Measurements from ENCODE around the gene RARRES2. TPM values are rescaled to one million over a fixed set of nuclear protein-coding genes. Genes with fewer than 3 reads are reported as not detected.
"Not testable (repeated sequence)": the region's sequence is repeated elsewhere in the genome, so short reads cannot be mapped to it uniquely, and the experiment has no call there.

The RARRES2 gene
- total RNA-seq, 1 donor from 2014 or later, result 4.9 TPM

DNA sequence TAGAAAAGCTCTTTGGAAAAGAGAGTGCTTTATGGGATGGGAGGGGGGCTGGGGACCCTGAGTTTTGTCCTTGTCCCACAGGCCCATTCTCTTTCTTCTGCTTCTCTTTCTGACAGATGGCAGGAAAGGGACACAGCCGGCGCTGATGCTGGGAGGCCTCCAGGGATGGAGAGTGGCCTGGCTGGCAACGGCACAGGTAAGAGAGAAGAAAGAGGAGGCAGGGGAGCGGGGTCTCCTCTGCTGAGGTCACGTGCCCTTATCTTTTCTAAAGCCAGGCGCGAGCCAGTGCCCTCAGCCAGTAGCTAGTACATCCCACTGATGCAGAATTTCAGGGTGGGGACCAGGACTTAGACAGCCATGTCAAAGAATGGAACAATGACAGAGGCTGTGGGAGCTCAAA is 46.9 kb upstream of the RARRES2 start:
- no peak for DNase-seq (ENCODE audit: low spot score)
- Mint-ChIP-seq H3K36me3 (ENCODE audit: low read depth, unreplicated experiment) (no peaks in the 10 kb centered on the region), H3K9me3 (ENCODE audit: unreplicated experiment) (no peaks in the 10 kb centered on the region), H3K4me1 (ENCODE audit: unreplicated experiment) (peaks cover under 1% of the 10 kb centered on the region), H3K4me3 (ENCODE audit: unreplicated experiment) (no peak overlapping the region), H3K27ac (ENCODE audit: unreplicated experiment) (no peak overlapping the region), H3K27me3 (ENCODE audit: unreplicated experiment) (peaks cover 8% of the 10 kb centered on the region)
- TF ChIP-seq, protein P1, sequence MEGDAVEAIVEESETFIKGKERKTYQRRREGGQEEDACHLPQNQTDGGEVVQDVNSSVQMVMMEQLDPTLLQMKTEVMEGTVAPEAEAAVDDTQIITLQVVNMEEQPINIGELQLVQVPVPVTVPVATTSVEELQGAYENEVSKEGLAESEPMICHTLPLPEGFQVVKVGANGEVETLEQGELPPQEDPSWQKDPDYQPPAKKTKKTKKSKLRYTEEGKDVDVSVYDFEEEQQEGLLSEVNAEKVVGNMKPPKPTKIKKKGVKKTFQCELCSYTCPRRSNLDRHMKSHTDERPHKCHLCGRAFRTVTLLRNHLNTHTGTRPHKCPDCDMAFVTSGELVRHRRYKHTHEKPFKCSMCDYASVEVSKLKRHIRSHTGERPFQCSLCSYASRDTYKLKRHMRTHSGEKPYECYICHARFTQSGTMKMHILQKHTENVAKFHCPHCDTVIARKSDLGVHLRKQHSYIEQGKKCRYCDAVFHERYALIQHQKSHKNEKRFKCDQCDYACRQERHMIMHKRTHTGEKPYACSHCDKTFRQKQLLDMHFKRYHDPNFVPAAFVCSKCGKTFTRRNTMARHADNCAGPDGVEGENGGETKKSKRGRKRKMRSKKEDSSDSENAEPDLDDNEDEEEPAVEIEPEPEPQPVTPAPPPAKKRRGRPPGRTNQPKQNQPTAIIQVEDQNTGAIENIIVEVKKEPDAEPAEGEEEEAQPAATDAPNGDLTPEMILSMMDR (IDR thresholded peaks at IDR 0.05; ENCODE audit: unreplicated experiment), result no peak

DNA sequence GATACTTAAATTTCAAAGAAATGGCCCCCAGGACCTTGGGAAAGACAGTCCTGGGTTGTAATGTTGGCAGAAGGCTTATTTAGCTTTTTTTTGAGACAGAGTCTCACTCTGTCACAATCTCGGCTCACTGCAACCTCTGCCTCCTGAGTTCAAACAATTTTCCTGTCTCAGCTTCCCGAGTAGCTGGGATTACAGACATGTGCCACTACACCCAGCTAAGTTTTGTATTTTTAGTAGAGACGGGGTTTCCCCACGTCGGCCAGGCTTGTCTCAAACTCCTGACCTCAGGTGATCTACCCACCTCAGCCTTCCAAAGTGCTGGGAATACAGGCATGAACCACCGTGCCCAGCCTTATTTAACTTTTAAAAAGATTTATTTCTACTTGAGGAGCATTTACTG is 44.5 kb upstream of the RARRES2 start:
- not testable (repeated sequence) for H3K4me3 Mint-ChIP-seq (ENCODE audit: unreplicated experiment); H3K4me1 Mint-ChIP-seq (ENCODE audit: unreplicated experiment); H3K27ac Mint-ChIP-seq (ENCODE audit: unreplicated experiment); H3K9me3 Mint-ChIP-seq (ENCODE audit: unreplicated experiment); DNase-seq (ENCODE audit: low spot score); H3K36me3 Mint-ChIP-seq (ENCODE audit: low read depth, unreplicated experiment)
- H3K27me3 Mint-ChIP-seq (ENCODE audit: unreplicated experiment), result peaks cover 11% of the 10 kb centered on the region

DNA sequence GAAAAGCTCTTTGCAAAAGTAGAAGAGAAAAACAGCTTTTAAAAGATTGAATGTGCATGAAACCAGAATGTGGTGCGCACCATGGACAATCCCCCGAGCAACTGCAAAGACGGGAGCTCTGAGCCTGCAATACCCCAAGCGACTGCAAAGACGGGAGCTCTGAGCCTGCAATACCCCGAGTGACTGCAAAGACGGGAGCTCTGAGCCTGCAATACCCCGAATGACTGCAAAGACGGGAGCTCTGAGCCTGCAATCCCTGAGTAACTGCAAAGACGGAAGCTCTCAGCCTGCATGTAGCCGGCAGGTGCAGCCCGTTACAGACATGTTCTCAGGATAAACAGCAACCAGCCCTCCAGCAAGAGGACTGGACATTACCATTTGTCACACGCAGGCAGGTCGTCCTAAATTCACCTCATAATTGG is 43.9 kb upstream of the RARRES2 start:
- no peak for DNase-seq (ENCODE audit: low spot score)
- TF ChIP-seq, protein P1 (IDR thresholded peaks at IDR 0.05; ENCODE audit: unreplicated experiment), result no peak
- Mint-ChIP-seq H3K4me1 (ENCODE audit: unreplicated experiment) (peaks cover 13% of the 10 kb centered on the region), H3K4me3 (ENCODE audit: unreplicated experiment) (no peak overlapping the region), H3K27me3 (ENCODE audit: unreplicated experiment) (peaks cover 15% of the 10 kb centered on the region), H3K36me3 (ENCODE audit: low read depth, unreplicated experiment) (peaks cover 7% of the 10 kb centered on the region), H3K27ac (ENCODE audit: unreplicated experiment) (peak overlapping the region; percentile 63), H3K9me3 (ENCODE audit: unreplicated experiment) (no peaks in the 10 kb centered on the region)

DNA sequence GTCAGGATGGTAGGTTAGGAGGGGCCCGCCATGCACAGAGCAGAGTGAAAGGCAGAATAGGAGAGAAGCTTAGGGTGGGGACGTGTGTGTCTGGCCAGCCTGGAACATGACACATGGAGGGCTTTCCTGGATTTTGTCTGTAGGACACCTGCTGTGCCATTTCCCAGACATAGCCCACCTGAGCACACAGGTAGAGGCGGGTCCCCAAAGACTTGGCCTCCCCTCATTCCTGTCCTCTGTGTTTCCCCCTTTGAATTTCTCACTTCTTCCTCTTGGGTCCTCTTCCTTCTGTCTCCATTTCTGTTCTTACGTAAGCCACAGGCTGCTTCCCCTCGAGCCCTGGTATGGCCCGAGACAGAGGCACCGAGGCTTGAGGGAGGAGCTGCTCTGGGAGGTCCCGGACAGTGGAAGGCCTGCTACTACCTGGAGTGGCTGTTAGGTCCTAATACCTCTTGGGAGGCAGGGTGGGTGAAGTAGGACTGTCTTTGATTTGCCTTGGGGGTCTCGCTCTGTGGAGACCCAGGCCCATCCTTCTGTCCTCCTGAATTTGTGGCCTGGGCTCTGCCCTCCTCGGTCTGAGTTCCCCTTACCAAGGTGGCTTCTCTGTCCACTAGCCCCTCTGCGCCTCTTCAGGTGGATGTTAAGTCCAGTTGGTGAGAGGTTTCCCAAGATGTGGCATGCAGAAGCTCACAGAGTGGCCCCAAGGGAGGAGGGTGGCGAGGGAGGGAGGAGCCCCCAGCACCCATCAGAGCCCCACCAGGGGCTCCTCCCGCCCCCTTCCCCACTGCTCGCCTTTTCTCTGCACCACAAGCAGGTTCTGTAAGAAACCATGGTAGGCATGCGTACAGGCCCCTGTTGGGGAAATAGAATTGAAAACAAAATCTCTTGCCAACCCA is 43.2 kb upstream of the RARRES2 start:
- no peak for DNase-seq (ENCODE audit: low spot score)
- TF ChIP-seq, protein P1 (IDR thresholded peaks at IDR 0.05; ENCODE audit: unreplicated experiment), result no peak
- peaks cover 19% of the 10 kb centered on the region for H3K4me1 Mint-ChIP-seq (ENCODE audit: unreplicated experiment)
- H3K27me3 Mint-ChIP-seq (ENCODE audit: unreplicated experiment), result peaks cover 18% of the 10 kb centered on the region
- H3K27ac Mint-ChIP-seq (ENCODE audit: unreplicated experiment), result peak overlapping the region; percentile 63
- H3K9me3 Mint-ChIP-seq (ENCODE audit: unreplicated experiment), result no peaks in the 10 kb centered on the region
- H3K4me3 Mint-ChIP-seq (ENCODE audit: unreplicated experiment), result no peak overlapping the region
- H3K36me3 Mint-ChIP-seq (ENCODE audit: low read depth, unreplicated experiment), result peaks cover 9% of the 10 kb centered on the region

DNA sequence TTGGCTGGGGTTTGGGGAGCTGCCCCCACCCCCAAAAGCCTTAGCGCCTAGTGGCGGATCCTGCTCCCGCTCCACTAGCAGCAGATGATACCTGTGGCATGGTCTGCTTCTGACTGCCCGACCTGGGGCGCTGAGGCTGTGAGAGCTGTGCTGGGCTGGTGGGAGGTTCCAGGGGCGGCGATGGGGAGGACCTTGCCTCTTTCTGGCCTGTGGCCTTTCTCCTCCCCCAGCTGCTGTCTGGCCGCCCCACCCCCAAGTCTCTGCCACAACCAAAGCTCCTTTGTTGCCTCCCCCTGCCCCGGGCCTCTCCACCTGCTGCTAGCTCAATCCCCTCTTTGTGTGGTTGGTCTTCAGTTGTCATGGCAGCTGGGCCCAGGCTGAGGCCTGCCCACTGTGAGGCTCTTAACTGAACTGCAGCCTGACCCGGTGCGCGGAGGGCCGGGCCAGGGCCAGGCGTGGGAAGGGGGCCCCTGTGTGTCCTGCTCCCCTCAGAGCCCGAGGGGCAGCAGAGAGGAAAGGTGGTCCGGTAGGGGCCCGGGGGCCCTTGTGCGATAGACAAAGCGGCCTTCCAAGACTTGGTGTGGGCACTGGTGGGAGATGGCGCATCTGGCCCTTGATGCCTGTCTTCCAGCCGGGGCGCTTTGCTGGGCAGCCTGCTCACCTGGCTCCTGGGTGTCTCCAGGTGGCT is 42.4 kb upstream of the RARRES2 start:
- H3K4me3 Mint-ChIP-seq (ENCODE audit: unreplicated experiment), result no peak overlapping the region
- peaks cover 19% of the 10 kb centered on the region for H3K27me3 Mint-ChIP-seq (ENCODE audit: unreplicated experiment)
- TF ChIP-seq, protein P1 (IDR thresholded peaks at IDR 0.05; ENCODE audit: unreplicated experiment), result no peak
- DNase-seq (ENCODE audit: low spot score), result peak; percentile 54
- H3K9me3 Mint-ChIP-seq (ENCODE audit: unreplicated experiment), result no peaks in the 10 kb centered on the region
- H3K27ac Mint-ChIP-seq (ENCODE audit: unreplicated experiment), result peak overlapping the region; percentile 48
- H3K36me3 Mint-ChIP-seq (ENCODE audit: low read depth, unreplicated experiment), result peaks cover 9% of the 10 kb centered on the region
- peaks cover 21% of the 10 kb centered on the region for H3K4me1 Mint-ChIP-seq (ENCODE audit: unreplicated experiment)
